ENCODE data around the gene HMCN1.

DNA sequence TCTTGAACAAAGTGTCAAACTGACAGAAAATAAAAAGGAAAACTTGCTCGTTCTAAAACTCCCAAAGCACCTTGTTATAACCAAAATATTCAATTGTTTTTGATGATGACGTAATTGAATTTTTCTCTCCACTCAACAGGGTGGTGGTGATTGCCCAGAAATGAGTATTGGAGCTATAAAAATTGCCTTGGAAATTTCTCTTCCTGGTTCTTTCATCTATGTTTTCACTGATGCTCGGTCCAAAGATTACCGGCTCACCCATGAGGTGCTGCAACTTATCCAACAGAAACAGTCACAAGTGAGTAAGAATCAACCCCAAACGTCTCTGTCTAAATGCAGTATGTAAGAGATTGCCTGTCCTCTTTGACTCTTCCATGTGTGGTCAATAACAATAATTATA is 130.1 kb downstream of the HMCN1 start:
- TF ChIP-seq, protein P1, sequence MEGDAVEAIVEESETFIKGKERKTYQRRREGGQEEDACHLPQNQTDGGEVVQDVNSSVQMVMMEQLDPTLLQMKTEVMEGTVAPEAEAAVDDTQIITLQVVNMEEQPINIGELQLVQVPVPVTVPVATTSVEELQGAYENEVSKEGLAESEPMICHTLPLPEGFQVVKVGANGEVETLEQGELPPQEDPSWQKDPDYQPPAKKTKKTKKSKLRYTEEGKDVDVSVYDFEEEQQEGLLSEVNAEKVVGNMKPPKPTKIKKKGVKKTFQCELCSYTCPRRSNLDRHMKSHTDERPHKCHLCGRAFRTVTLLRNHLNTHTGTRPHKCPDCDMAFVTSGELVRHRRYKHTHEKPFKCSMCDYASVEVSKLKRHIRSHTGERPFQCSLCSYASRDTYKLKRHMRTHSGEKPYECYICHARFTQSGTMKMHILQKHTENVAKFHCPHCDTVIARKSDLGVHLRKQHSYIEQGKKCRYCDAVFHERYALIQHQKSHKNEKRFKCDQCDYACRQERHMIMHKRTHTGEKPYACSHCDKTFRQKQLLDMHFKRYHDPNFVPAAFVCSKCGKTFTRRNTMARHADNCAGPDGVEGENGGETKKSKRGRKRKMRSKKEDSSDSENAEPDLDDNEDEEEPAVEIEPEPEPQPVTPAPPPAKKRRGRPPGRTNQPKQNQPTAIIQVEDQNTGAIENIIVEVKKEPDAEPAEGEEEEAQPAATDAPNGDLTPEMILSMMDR (IDR thresholded peaks at IDR 0.05), result no peak
- TF ChIP-seq ZFX (IDR thresholded peaks at IDR 0.05; ENCODE audit: borderline replicate concordance), result no peak

Measured in 22Rv1 (cell line).